ENCODE measurements around the gene DGLUCY. TPM values are rescaled to one million over a fixed set of nuclear protein-coding genes. Genes with fewer than 3 reads are reported as not detected.

Gene DGLUCY
- total and polyA plus RNA-seq, 2 of the 13 experiments (the other 11 are each of a cell fraction or from before 2014, with no cell fraction given), result 14.8 to 36.3 TPM

GRCh38 chr14:91144425-91145145 is 30.7 kb downstream of the DGLUCY start:
- in situ Hi-C loops (cut with HindIII; ENCODE audit: extremely low pct_ligation_motif_present, low pct_unique_long_range_greater_than_20kb) (loop anchor here (10.0 kb wide), 1 partner anchor 240 kb away; no protein-coding TSS in a partner anchor), intact Hi-C loops (cut with micrococcal nuclease; ENCODE audit: unreplicated experiment) (no loop called here)
- POLR2A ChIA-PET, result no interaction called here

More at GRCh38 chr14:91144425-91145145, 30.7 kb downstream of the DGLUCY start:
- H2AFZ ChIP-seq (ENCODE audit: low read length), result no peak overlapping the region
- H3K27me3 ChIP-seq (ENCODE audit: control insufficient read depth in 1 of 2, insufficient read depth in 2 of 2, low read length in 2 of 2), result no peaks in the 10 kb centered on the region
- no peak overlapping the region for H3K27ac ChIP-seq (ENCODE audit: extremely low read length, insufficient read depth, low read length)
- TF ChIP-seq, protein P1, sequence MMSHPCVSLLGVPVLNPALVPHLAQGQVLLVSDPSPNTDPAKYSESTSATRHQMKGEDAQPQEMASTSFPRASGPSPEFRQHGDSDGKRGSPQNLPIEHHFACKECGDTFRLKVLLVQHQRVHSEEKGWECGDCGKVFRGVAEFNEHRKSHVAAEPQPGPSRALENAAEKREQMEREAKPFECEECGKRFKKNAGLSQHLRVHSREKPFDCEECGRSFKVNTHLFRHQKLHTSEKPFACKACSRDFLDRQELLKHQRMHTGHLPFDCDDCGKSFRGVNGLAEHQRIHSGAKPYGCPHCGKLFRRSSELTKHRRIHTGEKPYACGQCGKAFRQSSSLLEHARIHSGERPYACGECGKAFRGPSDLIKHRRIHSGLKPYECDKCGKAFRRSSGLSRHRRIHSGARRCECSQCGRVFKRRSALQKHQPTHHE (CRISPR knock-in tag; IDR thresholded peaks at IDR 0.05; ENCODE audit: borderline replicate concordance), result no peak
- TF ChIP-seq FOXA3 (CRISPR knock-in tag; IDR thresholded peaks at IDR 0.05) (no peak), EEA1 (CRISPR knock-in tag; IDR thresholded peaks at IDR 0.05; ENCODE audit: borderline replicate concordance) (no peak), ZNF232 (CRISPR knock-in tag; IDR thresholded peaks at IDR 0.05; ENCODE audit: borderline replicate concordance) (no peak), NR2F6 (IDR thresholded peaks at IDR 0.05) (no peak), NR2F6 (CRISPR knock-in tag; IDR thresholded peaks at IDR 0.05) (no peak), MNT (IDR thresholded peaks at IDR 0.05) (0 out of 2 replicates have a peak, but pooled peaks have one; percentile 5)
- peaks cover 5 to 18% of the 10 kb centered on the region in 2 experiments for H3K36me3 ChIP-seq (replicated peaks in 1 of 2; ENCODE audit: control insufficient read depth in 1 of 2, insufficient read depth in 2 of 2, low read length in 2 of 2)
- DNase-seq (ENCODE audit: low spot score), result no peak
- H3K9ac ChIP-seq (ENCODE audit: insufficient read depth, low read depth, low read length), result no peak overlapping the region
- no peak overlapping the region for H3K4me2 ChIP-seq (ENCODE audit: low read depth, low read length)
- no peaks in the 10 kb centered on the region for H3K9me3 ChIP-seq (ENCODE audit: low read length)
- no peaks in the 10 kb centered on the region for H4K20me1 ChIP-seq (ENCODE audit: insufficient read depth, low read length)
- 97% methylated on average over 5 of the region's 5 CpGs for WGBS (ENCODE audit: low lambda C conversion rate)
- no TSS peak for BruUV-seq (replicated peaks)
- no peak for FAIRE-seq
- no peak for ATAC-seq
- H3K4me1 ChIP-seq (ENCODE audit: insufficient read depth, low read length), result peaks cover 21% of the 10 kb centered on the region
- CTCF ChIA-PET (ENCODE audit: low intra/inter-chr PET ratio, low total read pairs), result no interaction called here
- no peak overlapping the region for H3K4me3 ChIP-seq (replicated peaks in 1 of 3; ENCODE audit: insufficient read depth in 1 of 3, low read depth in 2 of 3, low read length in 3 of 3)
- no peaks in the 10 kb centered on the region for H3K79me2 ChIP-seq (ENCODE audit: insufficient read depth, low read length)

All from HepG2 (cell line).